HepG2 (cell line): Measurements from ENCODE around the gene SWI5. TPM values are rescaled to one million over a fixed set of nuclear protein-coding genes. Genes with fewer than 3 reads are reported as not detected.

Source experiments
- ATAC-seq: fragments of 200-7000 bp; cut with Tn5 transposase; 3 replicates; pipeline ENCODE4 v1.9.1; 2020; ENCODE audit warnings: mild to moderate bottlenecking, moderate library complexity
- BruUV-seq: library from RNA; stranded (reverse); fragments of 400-500 nt; replicated peaks from 2 replicates; lab custom pipeline; 2021; lab: Mats Ljungman, UMichigan
- CTCF ChIA-PET: fragments of 300-600 bp; formaldehyde crosslinking; extraction: SDS; loops from one replicate; lab custom pipeline; 2021; ENCODE audit warnings: low total read pairs, inconsistent platforms, low intra/inter-chr PET ratio; lab: Yijun Ruan, JAX
- POLR2A ChIA-PET: fragments of 350-600 bp; sonication (Branson Sonifier 250); formaldehyde crosslinking; loops from one replicate; lab custom pipeline; 2020; ENCODE audit warnings: antibody characterized with exemption, inconsistent platforms; lab: Yijun Ruan, JAX
- DNase-seq: peaks from one replicate; pipeline ENCODE4 v3.0.0-alpha.2; 2015; ENCODE audit warnings: low spot score
- FAIRE-seq: peaks from 3 replicates; lab custom pipeline; 2011; peaks lifted over from hg19 to GRCh38; lab: Jason Lieb, UNC
- H2AFZ ChIP-seq: one replicate; pipeline ENCODE4 v1.6.1; 2011; ENCODE audit warnings: low read length, inconsistent platforms
- H3K27ac ChIP-seq: fragments of 300-600 bp; 3 replicates; pipeline ENCODE4 v1.8.0; 2011; ENCODE audit warnings: mixed run types, mild to moderate bottlenecking, mixed read lengths, low read length, inconsistent platforms; ENCODE audit not compliant: insufficient read depth; ENCODE audit errors: extremely low read length
- H3K27me3 ChIP-seq, 2 experiments: fragments of 200-600 bp in 1 of 2; 2 replicates in 1 of 2; 3 replicates in 1 of 2; pipeline versions ENCODE4 v1.6.0 to v1.8.0; 2011; ENCODE audit warnings: low read length in 2 of 2, mild to moderate bottlenecking in 2 of 2, moderate library complexity in 2 of 2, inconsistent platforms in 1 of 2; ENCODE audit not compliant: insufficient read depth in 2 of 2, control insufficient read depth in 1 of 2
- H3K36me3 ChIP-seq, 2 experiments: fragments of 200-600 bp in 1 of 2; replicated peaks in 1 of 2; 2 replicates in 1 of 2; 3 replicates in 1 of 2; pipeline versions ENCODE4 v1.5.1 to v1.8.0; 2011; ENCODE audit warnings: low read length in 2 of 2, inconsistent platforms in 1 of 2; ENCODE audit not compliant: insufficient read depth in 2 of 2, control insufficient read depth in 1 of 2
- H3K4me1 ChIP-seq: 2 replicates; pipeline ENCODE4 v1.5.1; 2012; ENCODE audit warnings: low read length, inconsistent platforms; ENCODE audit not compliant: insufficient read depth
- H3K4me2 ChIP-seq: 2 replicates; pipeline ENCODE4 v1.6.0; 2011; ENCODE audit warnings: low read depth, low read length, inconsistent platforms
- H3K4me3 ChIP-seq, 3 experiments: fragments of 200-600 bp in 1 of 3; sonication (generic), shearing (Covaris generic) in 1 of 3; replicated peaks in 1 of 3; 2 replicates each; pipeline ENCODE4 v1.5.1; 2011 to 2016; ENCODE audit warnings: low read length in 3 of 3, inconsistent platforms in 2 of 3, low read depth in 2 of 3, mild to moderate bottlenecking in 2 of 3, control low read depth in 1 of 3, mixed read lengths in 1 of 3; ENCODE audit not compliant: insufficient read depth in 1 of 3
- H3K79me2 ChIP-seq: one replicate; pipeline ENCODE4 v1.6.1; 2011; ENCODE audit warnings: low read length, inconsistent platforms; ENCODE audit not compliant: insufficient read depth
- H3K9ac ChIP-seq: 2 replicates; pipeline ENCODE4 v1.6.0; 2011; ENCODE audit warnings: mild to moderate bottlenecking, low read depth, low read length, inconsistent platforms; ENCODE audit not compliant: insufficient read depth
- H3K9me3 ChIP-seq: 2 replicates; pipeline ENCODE4 v1.5.1; 2012; ENCODE audit warnings: mild to moderate bottlenecking, low read length
- H4K20me1 ChIP-seq: 2 replicates; pipeline ENCODE4 v1.6.0; 2011; ENCODE audit warnings: inconsistent platforms, mild to moderate bottlenecking, low read length, moderate library complexity; ENCODE audit not compliant: insufficient read depth
- ATAD3A ChIP-seq: sonication (generic); formaldehyde crosslinking; IDR thresholded peaks from 2 replicates; pipeline ENCODE4 v1.4.0; 2020; ENCODE audit warnings: missing genetic modification reagents
- BRD4 ChIP-seq: sonication (generic); formaldehyde crosslinking; IDR thresholded peaks from 2 replicates; pipeline ENCODE4 v1.4.0; 2020; ENCODE audit warnings: missing genetic modification reagents
- HNRNPK ChIP-seq: fragments of 200-400 bp; formaldehyde crosslinking; IDR thresholded peaks from 2 replicates; pipeline ENCODE4 v1.6.1; 2018; ENCODE audit warnings: low read length, low read depth, moderate library complexity, mild to moderate bottlenecking; ENCODE audit not compliant: poor library complexity, severe bottlenecking
- PCBP2 ChIP-seq: fragments of 200-400 bp; formaldehyde crosslinking; optimal IDR thresholded peaks from 2 replicates; pipeline ENCODE3; 2018; ENCODE audit warnings: low read length, low read depth; ENCODE audit not compliant: poor library complexity, severe bottlenecking
- SSRP1 ChIP-seq: IDR thresholded peaks from 2 replicates; pipeline ENCODE4 v1.6.1; 2016; ENCODE audit warnings: control low read depth
- THAP11 ChIP-seq: IDR thresholded peaks from 2 replicates; pipeline ENCODE4 v1.6.1; 2016; ENCODE audit warnings: missing biosample characterization, missing genetic modification reagents
- ZNF124 ChIP-seq: sonication (generic); formaldehyde crosslinking; IDR thresholded peaks from 2 replicates; pipeline ENCODE4 v1.4.0; 2020; ENCODE audit warnings: missing genetic modification reagents
- ZNF468 ChIP-seq: sonication (generic); formaldehyde crosslinking; IDR thresholded peaks from 2 replicates; pipeline ENCODE4 v1.8.0; 2022; ENCODE audit warnings: mild to moderate bottlenecking, moderate library complexity, missing genetic modification reagents
- ZNF562 ChIP-seq: sonication (generic); formaldehyde crosslinking; IDR thresholded peaks from 2 replicates; pipeline ENCODE4 v1.8.0; 2022; ENCODE audit warnings: missing genetic modification reagents, borderline replicate concordance
- WGBS: methylation state at CpG from one replicate; pipeline ENCODE4 v1.1.6; 2017; ENCODE audit warnings: low lambda C conversion rate; 5-methylcytosine and 5-hydroxymethylcytosine counted together
- in situ Hi-C: cut with HindIII; loops from 2 replicates; pipeline ENCODE4 v1.10.0; 2017; ENCODE audit warnings: low pct_unique_long_range_greater_than_20kb; ENCODE audit not compliant: extremely low pct_ligation_motif_present
- intact Hi-C: fragments of 100-400 bp; cut with micrococcal nuclease; formaldehyde crosslinking; loops from one replicate; pipeline ENCODE4 v1.10.0; 2022; ENCODE audit not compliant: unreplicated experiment
- polyA plus RNA-seq, 8 experiments: library from polyadenylated mRNA; depleted of rRNA in 3 of 8; stranded (reverse) in 7 of 8; unstranded in 1 of 8; fragments of >200 nt; fragmentation: Illumina TruSeq in 4 of 8; extraction: Trizol in 4 of 8; gene quantifications; 2 replicates each; pipeline versions ENCODE4 v1.2.1 to v1.2.3, GENCODE V29; 2011 to 2016; ENCODE audit warnings: low read depth in 4 of 8, missing spikeins in 1 of 8, mixed read lengths in 1 of 8; ENCODE audit not compliant: insufficient read depth in 1 of 8
- total RNA-seq, 5 experiments: library from RNA; depleted of rRNA; stranded (reverse); fragments of >200 nt; fragmentation: Illumina TruSeq; extraction: Trizol; gene quantifications; 2 replicates each; pipeline ENCODE4 v1.2.3, GENCODE V29; 2016; ENCODE audit warnings: low read depth in 1 of 5
- TF ChIP-seq, protein P1 (sequence below): sonication (generic); formaldehyde crosslinking; IDR thresholded peaks from 2 replicates; pipeline ENCODE4 v1.5.1; 2020; ENCODE audit warnings: missing genetic modification reagents, mild to moderate bottlenecking, borderline replicate concordance
- TF ChIP-seq, protein P2 (sequence below): IDR thresholded peaks from 2 replicates; pipeline ENCODE4 v1.6.1; 2018; ENCODE audit warnings: missing genetic modification reagents, mild to moderate bottlenecking, missing compliant biosample characterization

The SWI5 gene
- total and polyA plus RNA-seq, 2 of the 13 experiments (the other 11 are each of a cell fraction or from before 2014, with no cell fraction given), result 39.2 to 41.0 TPM

DNA sequence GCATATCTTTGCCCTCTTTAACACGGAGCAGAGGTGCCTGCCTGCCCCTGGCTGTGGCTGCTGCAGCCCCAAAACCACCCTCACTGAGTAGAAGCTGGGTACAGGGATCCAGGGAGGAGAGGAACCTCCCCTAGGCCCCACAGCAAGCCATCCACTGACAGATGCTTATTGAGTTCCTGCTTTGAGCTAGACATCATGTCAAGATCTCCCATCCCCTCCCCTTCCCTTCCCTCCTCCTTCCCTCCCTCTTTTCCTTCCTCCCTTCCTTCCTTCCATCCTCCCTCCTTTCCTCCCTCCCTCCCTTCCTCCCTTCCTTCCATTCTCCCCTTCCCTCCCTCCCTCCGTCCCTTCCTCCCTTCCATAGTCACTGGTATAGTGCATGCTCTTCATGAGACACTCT is 29.6 kb upstream of the SWI5 start:
- Histone ChIP-seq H3K27me3 (peaks cover 0 to 7% of the 10 kb centered on the region in 2 experiments; a peak in 1 of 5 replicates), H3K4me2 (peak overlapping the region; percentile 99), H3K9ac (peak overlapping the region; percentile 56), H2AFZ (peak overlapping the region; percentile 40), H4K20me1 (no peaks in the 10 kb centered on the region), H3K79me2 (no peaks in the 10 kb centered on the region), H3K27ac (no peak overlapping the region), H3K4me1 (peaks cover 50% of the 10 kb centered on the region), H3K4me3 (peak overlapping the region; percentile 17 to 64 (median 26); a peak in 5 of 6 replicates), H3K9me3 (no peaks in the 10 kb centered on the region), H3K36me3 (no peaks in the 10 kb centered on the region)
- intact Hi-C loops (no loop called here), in situ Hi-C loops (no loop called here)
- 34% methylated on average over 2 of the region's 2 CpGs for WGBS
- ChIA-PET POLR2A (interaction anchor here (0.6 to 2.1 kb wide), 3 partner anchors 30 to 297 kb away, joined by 3 to 13 read pairs (median 3); partner anchors contain the start of genes GOLGA2 and SWI5), CTCF (no interaction called here)
- no TSS peak for BruUV-seq
- TF ChIP-seq THAP11 (CRISPR knock-in tag) (no peak), HNRNPK (peak; percentile 88), PCBP2 (peak; percentile 91), ZNF562 (CRISPR knock-in tag) (no peak)
- ATAC-seq, result no peak
- FAIRE-seq, result no peak
- no peak for DNase-seq

DNA sequence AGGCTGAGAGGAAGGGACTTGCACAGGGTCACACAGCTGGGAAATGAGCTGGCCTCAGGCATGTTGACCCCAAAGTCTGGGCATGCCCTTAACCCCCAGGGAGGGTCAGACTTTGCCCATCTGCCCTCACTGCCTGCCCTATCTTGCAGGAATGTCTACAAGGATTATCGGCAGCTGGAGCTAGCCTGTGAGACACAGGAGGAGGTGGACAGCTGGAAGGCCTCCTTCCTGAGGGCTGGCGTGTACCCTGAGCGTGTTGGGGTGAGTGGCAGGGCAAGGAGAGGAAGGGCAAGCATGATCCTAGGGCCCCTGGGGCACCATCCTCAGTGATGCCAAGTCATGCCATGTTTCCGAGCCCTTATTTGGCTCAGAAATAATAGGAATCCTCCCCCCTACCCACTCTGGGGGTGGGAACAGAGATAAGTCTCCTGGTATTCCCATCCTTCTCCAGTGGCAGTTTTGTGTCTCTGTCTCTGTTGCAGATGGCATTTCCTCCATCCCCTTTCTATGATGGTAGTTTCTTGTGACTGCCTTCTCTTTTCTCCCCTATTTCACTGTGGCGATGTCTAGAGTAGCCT is 28.8 kb upstream of the SWI5 start:
- Histone ChIP-seq H3K4me3 (no peak overlapping the region), H2AFZ (no peak overlapping the region), H3K9me3 (no peaks in the 10 kb centered on the region), H3K9ac (no peak overlapping the region), H3K27me3 (no peaks in the 10 kb centered on the region; a peak in 1 of 5 replicates), H3K4me2 (no peak overlapping the region), H3K79me2 (no peaks in the 10 kb centered on the region), H3K27ac (no peak overlapping the region), H3K36me3 (no peaks in the 10 kb centered on the region), H4K20me1 (no peaks in the 10 kb centered on the region), H3K4me1 (peaks cover 50% of the 10 kb centered on the region)
- BruUV-seq, result no TSS peak
- no peak for DNase-seq
- intact Hi-C loops, result no loop called here
- 71% methylated on average over 5 of the region's 5 CpGs for WGBS
- ChIA-PET POLR2A (interaction anchor here (0.8 kb wide), 1 partner anchor 63 kb away, joined by 3 read pairs; no protein-coding TSS in a partner anchor), CTCF (no interaction called here)
- FAIRE-seq, result no peak
- TF ChIP-seq BRD4 (CRISPR knock-in tag), result no peak
- TF ChIP-seq, protein P1, sequence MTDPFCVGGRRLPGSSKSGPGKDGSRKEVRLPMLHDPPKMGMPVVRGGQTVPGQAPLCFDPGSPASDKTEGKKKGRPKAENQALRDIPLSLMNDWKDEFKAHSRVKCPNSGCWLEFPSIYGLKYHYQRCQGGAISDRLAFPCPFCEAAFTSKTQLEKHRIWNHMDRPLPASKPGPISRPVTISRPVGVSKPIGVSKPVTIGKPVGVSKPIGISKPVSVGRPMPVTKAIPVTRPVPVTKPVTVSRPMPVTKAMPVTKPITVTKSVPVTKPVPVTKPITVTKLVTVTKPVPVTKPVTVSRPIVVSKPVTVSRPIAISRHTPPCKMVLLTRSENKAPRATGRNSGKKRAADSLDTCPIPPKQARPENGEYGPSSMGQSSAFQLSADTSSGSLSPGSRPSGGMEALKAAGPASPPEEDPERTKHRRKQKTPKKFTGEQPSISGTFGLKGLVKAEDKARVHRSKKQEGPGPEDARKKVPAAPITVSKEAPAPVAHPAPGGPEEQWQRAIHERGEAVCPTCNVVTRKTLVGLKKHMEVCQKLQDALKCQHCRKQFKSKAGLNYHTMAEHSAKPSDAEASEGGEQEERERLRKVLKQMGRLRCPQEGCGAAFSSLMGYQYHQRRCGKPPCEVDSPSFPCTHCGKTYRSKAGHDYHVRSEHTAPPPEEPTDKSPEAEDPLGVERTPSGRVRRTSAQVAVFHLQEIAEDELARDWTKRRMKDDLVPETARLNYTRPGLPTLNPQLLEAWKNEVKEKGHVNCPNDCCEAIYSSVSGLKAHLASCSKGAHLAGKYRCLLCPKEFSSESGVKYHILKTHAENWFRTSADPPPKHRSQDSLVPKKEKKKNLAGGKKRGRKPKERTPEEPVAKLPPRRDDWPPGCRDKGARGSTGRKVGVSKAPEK (CRISPR knock-in tag), result no peak
- TF ChIP-seq ATAD3A, result no peak
- no peak for TF ChIP-seq ZNF468 (CRISPR knock-in tag)
- TF ChIP-seq ZNF124 (CRISPR knock-in tag), result no peak
- TF ChIP-seq, protein P2, sequence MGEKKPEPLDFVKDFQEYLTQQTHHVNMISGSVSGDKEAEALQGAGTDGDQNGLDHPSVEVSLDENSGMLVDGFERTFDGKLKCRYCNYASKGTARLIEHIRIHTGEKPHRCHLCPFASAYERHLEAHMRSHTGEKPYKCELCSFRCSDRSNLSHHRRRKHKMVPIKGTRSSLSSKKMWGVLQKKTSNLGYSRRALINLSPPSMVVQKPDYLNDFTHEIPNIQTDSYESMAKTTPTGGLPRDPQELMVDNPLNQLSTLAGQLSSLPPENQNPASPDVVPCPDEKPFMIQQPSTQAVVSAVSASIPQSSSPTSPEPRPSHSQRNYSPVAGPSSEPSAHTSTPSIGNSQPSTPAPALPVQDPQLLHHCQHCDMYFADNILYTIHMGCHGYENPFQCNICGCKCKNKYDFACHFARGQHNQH, result no peak
- TF ChIP-seq SSRP1, result no peak
- ATAC-seq, result no peak
- in situ Hi-C loops, result no loop called here
